NOMO-1 treated with dmso at 0.1 percent for 144 hours (cell line): ENCODE measurements around the gene PCNT.

Source experiments
- DNase-seq: peaks from one replicate; lab custom pipeline; 2025; ENCODE audit not compliant: unreplicated experiment; lab: John Stamatoyannopoulos, UW

Gene PCNT

DNA sequence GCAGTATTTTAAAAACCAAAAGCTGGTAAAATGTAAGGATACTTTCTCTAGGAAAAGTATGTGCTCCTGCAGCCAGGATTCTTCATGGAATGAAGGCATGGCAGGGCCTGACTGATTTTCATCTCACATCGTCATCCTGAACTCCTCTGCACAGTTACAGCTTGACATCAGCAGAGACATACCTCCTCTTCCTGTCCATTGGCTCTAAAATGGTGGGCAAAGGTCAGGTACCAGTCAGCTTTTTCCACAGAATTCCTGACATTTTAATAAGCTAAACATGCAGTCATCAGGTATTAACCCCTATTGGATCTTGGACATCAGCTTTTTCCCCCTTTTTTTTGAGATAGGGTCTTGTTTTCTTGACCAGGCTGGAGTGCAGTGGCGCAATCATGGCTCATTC lies 5.8 kb downstream of the PCNT start:
- DNase-seq, result no peak

DNA sequence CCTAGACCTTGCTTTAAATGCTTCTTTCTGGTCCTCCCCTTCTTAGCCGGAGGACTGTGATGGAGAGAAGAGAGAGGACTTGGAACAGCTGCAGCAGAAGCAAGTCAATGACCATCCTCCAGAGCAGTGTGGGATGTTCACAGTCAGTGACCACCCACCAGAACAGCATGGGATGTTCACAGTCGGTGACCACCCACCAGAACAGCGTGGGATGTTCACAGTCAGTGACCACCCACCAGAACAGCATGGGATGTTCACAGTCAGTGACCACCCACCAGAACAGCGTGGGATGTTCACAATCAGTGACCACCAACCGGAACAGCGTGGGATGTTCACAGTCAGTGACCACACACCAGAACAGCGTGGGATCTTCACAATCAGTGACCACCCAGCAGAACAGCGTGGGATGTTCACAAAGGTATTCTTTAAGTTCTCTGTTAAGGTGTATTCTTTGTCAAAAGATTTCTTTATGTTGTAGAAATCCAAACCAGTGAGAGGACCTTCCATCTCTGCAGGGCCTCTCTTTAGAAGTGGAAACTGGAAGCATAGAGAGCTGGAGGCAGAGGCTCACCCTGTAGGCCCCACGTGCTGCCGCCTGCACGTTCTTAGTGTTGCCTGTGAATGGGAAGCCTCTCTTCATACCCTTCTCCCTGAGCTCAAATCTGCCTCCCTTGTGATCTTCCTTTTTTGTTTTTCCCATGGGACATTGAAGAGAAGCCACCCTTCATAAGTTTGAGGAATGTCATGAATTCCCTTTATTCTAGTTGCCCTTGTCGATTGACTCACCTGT lies 10.6 kb downstream of the PCNT start:
- no peak for DNase-seq

DNA sequence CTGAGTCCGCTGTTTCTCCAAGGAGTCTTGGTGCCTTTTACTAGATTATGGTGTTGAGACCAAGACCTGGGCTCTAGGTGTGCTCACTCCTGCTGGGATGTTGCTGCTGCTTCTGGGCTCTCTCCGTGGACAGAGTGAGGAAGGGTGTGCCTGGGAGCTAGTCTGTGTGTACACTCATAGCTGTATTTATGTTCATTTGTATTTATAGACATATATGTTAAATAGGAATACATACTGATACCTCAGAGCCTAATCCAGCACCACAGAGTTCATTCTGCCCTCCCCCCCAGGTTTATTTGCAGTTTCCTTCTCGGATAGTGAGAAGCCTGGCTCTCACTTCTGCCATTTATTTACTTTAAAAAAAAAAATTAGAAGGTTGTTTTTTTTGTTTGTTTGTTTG lies 12.6 kb downstream of the PCNT start:
- no peak for DNase-seq

DNA sequence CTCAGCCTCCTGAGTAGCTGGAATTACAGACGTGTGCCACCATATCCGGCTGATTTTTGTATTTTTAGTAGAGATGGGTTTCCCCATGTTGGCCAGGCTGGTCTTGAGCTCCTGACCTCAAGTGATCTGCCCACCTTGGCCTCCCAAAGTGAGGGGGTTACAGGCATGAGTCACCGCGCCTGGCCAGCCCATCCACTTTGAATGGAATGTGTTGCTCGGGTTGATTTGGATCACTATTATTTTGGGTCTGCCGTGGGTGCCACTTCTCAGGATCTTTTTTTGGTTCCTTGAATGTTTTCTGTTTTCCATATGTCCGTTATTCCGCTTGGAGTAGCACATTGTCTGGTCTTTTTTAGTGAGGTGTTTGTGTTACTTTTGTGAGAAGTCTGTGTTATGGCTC lies 17.0 kb downstream of the PCNT start:
- no peak for DNase-seq

DNA sequence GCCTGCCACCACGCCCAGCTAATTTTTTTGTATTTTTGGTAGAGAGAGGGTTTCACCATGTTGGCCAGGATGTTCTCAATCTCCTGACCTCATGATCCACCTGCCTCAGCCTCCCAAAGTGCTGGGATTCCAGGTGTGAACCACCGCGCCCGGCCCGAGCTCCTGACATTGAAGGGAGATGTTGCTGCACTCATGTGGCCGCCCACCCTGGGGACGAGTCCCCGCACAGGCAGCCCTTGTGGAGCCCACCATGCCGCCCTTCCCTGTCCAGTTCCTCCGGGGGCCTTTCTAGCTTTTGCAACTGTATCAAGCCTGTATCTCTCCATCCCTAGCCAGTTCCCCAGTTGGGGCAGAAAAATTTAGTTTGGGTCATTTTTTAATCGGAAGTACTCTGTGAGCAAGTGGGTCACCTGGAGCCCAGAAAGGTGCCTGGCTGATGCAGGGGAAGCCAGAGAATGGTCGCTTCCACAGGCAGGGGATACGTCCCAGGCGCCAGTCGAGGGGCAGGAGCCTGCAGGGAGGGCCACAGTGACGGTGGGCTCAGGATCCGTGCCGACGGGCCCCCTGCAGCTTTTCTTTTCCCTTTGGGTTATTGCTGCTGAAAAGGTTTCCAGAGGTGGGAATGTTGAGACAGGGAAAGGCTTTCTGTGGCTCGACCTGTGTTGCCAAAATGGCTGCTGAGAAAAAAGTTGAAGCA lies 20.4 kb downstream of the PCNT start:
- DNase-seq, result no peak

DNA sequence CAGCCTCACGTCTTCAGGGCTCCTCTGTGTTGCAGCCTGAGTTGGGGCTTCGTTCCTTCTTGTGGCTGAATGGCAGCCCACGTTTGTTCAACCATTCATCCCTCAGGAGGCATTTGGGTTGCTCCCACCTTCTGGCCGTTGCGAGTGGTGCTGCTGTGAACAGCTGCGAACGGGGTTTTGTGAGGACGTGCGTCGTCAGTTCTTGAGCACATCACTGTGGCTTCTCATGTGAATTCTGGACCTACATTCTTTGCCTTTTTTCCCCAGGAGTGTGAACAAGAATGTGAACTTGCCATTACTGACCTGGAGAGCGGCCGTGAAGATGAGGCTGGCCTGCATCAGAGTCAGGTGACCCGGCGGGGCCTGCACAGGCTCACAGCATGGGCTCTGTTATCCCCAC lies 21.9 kb downstream of the PCNT start:
- no peak for DNase-seq

DNA sequence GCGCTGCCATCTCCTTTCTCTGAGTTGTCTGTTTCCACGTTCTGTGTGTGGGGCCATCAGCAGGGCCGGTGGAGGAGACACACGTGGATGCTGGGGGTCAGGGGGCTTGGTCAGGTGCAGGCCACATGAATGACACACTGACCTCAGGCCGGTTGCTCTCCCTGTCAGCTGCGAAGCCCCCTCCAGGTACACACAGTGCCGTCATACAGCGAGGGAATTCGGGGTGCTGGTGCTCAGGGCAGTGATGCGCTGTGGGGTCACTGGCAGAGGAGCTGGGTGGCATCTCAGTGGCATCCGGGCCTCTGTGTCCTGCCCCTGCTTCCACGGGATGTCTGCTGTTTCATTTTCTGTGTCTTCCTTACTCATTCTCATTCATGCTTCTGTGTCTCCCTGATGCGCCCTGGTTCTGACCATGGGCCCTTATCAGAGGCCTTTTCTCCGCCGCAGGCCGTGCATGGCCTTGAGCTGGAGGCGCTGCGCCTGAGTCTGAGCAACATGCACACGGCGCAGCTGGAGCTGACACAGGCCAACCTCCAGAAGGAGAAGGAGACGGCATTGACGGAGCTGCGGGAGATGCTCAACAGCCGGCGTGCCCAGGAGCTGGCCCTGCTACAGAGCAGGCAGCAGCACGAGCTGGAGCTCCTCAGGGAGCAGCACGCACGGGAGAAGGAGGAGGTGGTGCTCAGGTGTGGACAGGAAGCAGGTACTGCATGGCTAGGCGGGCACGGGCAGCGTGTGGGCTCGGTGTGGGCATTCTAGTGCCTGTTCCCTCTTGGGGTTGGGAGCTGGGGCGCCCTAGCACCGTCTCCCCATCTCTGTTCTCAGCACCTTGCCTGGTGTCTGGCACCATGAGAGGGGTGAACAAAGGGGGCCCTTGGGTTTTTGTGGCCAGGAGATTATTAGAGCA lies 22.6 kb downstream of the PCNT start:
- no peak for DNase-seq

DNA sequence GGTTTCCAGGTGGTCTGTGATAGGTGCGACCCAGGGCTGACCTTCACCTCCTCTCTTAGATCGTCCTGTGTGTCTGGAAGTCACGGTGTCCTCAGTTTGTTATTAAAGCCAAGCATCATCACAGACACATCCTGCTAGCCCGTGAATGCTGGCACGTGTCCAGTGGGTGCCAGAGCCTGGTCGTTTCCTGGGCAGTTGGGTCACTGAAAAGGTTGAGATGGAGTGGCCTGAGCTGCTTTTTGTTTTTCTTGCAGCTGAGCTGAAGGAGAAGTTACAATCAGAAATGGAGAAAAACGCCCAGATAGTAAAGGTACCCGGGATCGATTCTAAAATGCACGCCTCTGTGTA lies 23.2 kb downstream of the PCNT start:
- no peak for DNase-seq

DNA sequence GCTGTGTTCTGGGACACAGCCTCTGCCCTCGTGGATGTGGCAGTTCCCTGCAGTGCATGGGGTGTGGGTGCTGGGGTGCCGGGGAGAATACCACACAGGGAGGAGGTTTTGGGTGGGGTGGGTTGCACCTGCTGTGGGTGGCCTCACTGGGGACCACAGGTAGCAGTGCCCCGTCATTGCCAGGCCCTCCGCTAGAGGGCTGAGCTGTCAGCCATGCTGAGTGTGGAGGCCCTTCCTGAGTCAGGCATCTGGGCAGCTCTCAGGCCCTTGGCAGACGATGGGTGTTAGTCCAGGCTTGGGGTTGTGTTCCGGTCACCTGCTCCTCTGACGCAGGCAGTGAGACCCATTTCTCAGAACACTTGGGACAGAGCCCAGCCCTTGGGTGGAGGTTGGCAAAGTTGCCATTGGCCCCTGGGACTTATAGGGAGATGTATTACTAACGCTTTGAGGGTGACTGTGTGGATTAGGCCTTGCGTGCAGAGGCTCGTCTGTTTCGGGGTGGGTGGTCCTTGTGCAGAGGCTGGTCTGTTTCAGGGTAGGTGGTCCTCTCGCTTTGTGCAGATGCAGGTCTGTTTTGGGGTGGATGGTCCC lies 23.9 kb downstream of the PCNT start:
- no peak for DNase-seq

DNA sequence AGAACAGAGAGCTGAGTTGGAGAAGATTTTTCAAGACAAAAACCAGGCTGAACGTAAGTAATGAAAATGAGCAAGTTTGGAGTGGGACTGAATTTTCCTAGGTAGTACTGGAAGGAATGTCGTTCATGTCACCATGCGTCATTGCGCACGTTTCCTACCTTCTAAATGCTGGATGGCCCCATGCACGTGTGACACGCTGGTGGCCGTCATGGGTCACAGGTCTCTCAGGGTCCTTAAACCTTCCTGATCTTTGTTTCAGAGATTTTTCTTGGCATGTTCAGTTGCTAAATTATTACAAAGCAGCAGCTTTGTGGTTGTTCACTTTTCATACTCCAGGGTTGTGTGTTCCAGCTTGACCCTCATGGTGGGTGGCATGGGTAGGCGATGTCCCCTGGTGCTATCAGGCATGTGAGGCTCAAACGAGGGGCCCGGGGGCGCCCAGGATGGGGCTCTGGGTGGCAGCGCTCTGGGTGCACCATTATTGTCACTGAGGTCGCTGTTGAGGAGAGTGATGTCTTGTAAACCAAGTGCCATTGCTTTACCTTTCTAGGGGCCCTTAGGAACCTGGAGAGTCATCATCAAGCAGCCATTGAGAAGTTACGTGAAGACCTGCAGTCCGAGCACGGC lies 25.3 kb downstream of the PCNT start:
- no peak for DNase-seq

DNA sequence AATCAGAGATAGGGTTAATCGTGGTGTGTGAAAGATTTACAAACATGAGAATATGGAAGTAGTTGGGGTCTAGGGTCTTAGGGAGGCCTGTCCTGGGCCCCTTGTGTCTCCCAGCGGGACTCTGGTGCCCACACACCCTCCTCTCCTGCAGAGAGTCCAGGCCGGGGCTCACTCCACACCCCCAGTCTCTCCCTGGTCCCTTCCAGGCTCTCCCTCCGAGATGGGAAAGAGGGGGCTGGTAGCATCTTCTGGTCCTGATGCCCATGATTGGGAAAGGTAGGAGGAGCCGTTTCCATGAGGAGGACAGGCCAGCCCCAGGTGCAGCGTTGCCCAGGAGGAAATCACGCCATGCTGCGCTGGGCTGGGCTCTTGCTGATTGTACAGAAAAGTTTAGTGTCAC lies 26.6 kb downstream of the PCNT start:
- DNase-seq, result no peak

DNA sequence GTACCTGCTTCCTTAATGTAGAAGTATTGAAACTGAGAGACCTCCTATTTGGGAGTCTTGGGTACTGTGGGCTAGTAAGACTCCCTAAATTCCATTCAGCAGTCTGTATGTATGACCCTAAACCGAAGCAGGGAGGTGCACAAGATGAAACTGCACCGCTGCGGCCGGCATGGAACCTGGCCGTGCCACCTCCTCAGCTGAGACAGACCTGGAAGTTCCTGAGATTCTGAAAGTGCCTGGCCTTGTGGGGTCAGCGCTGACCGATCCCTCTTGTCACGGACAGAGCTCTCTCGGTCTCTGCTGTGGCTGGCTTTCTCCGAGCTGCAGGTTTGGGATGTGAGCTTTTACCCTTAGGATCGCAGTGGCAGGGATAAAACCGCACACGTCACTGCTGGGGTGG lies 27.0 kb downstream of the PCNT start:
- no peak for DNase-seq

DNA sequence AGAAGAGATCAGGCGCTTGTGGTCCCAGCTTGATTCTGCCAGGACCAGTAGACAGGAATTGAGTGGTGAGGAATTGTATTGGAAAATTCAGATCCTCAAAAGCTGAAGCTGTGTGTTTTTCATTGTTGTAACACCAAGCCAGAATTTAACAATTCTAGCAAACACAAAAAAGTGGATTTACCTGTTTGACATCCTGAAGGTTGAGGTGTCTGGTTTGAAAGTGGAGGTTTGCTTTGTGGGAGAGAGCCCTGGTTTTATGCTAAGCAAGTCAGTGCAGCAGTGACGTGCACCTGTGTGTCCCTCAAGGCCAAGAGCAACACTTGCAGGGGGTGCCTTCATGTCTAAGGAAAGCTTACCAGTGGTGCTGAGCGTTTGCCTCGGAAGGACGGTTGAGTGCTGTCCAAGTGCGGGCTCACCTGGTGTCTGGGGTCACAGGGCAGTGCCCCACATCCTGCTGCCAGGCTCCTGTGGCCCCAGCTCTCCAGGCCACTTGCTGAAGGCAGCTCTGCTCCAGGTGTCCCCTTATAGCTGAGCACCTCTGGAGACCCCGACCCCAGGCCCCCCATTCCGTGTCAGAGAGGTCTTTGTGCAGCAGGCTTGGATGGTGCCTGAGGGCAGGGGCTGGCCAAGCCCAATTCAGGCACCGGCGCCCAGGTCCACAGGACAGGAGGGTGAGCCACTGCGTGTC lies 27.7 kb downstream of the PCNT start:
- DNase-seq, result no peak

DNA sequence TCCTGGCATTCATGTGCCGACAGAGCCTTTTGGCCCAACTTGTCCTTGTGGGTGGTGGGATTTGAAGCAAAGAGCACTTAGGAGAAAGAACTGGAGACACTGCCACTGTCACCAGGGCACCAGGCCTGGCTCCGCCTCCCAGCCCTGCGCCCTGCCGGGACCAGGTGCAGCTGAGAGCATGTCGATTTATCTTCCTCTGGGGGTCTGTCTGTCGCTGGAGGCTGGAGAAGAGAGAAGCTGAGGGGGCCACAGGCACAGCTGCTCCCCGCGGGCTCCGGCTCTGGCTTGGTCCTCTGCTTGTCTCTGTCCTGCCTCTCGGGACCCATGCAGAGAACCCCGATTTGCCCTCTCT lies 28.2 kb downstream of the PCNT start:
- DNase-seq, result no peak

DNA sequence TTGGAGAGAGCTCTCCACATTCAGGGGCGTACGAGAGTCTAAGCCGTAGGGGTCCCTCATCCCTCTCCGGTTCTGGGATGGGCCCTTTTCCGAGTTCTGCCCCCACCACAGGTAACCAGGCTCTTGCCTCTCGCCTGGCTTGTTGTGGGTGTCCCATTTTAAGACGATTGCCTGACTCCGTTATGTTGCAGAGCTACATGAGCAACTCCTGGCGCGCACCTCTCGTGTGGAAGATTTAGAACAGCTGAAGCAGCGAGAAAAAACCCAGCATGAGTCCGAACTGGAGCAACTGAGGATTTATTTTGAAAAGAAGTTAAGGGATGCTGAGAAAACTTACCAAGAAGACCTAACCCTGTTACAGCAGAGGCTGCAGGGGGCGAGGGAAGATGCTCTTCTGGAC lies 29.0 kb downstream of the PCNT start:
- no peak for DNase-seq

DNA sequence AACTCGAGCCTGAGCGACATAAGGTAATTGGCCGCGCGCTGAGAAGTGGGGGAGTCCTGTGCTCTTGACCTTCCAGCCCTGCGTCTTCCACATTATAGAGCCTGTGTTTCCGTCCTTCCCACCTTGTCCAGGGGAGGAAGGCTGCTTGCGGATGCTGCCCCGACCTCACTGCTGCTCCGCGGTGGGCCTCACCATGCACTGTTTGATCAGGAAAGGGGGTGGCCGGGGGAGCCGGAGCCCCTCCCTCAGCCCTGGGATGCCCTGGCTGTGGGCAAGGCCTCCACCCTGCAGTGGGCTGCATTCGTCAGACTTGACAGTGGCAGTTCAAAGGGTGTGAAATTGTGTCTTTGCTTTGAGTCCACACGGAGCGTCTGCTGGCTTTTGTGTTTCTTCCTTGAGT lies 30.1 kb downstream of the PCNT start:
- DNase-seq, result no peak

DNA sequence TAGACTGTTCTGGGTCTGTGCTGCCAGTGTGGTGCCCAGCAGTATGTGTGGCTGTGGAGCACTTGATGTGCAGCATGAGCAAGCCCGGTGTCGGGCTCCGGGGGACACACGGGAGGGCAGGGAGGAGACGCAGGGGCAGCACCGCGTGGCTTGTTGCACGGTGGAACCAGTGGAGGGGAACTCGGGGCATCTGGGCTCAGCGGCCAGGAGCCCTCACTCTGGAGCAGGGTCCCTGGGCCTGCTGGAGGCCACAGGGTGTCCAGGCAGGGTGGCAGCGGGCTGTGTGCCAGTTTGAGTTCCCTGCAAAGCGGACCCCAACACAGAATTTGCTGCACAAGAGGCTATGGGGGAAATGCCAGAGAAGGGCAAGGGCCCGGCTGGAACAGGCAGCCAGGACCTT lies 30.6 kb downstream of the PCNT start:
- no peak for DNase-seq

DNA sequence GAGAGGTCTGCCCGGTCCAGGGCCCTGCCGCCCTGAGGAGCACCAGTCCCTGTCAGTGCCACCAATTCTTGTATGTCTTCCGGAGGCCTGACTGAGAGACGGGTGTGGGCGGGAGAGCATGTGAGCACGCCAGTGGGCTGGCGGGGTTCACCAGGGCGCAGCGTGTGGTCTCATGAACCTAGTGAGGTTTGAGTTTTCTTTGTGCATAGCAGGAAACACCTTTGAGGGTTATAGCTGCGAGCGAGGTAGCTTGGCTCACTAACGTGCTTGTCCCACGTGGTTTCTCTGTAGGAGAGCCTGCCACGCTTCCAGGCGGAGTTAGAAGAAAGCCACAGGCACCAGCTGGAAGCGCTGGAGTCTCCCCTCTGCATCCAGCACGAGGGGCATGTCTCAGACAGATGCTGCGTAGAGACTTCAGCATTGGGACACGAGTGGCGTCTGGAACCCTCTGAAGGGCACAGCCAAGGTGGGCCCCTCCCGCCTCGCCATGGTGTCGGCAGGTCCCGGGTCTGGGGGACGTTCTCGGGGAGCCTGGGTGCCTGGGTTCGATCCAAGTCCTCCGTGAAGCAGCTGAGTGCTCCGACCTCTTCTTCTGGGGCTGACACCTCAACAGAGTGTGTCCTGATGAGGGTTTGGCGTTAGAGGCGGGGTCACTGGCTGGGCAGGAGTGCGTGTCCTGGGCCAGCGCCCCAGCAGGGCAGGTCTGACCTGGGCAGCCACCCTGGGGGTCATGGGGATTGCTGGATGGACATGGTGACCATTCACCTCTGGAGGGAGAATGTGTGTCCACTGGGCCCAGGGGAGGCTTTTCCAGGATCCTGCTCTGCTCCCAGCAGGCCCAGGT lies 31.4 kb downstream of the PCNT start:
- DNase-seq, result no peak

DNA sequence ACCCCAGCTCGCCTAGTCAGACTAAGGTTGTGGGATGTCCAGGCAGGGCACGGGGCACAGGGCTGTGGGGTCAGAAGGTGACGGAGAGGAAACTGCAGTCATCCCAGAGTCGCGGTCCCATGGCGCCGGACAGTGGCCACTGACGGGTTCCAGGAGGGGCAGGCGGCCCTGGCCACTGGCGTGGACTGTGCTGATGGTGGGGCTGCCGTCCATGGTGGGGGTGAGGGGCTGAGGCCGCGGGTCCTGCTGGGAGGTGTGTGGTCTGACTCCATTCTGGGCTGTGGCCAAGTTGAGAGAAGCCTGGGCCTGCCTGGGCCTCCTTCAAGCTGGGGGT lies 32.0 kb downstream of the PCNT start:
- DNase-seq, result no peak
